AG09309 (cell line): ENCODE measurements around the gene EXOSC2.

ENCODE experiments used
- DNase-seq: peaks from one replicate; pipeline ENCODE4 v3.0.0-alpha.2; 2010; ENCODE audit warnings: low read depth
- H3K4me3 ChIP-seq: 2 replicates; pipeline ENCODE4 v1.5.1; 2011; ENCODE audit warnings: mild to moderate bottlenecking, low read depth, low read length, moderate library complexity; ENCODE audit not compliant: control insufficient read depth
- TF ChIP-seq, protein P1 (sequence below): IDR thresholded peaks from 2 replicates; pipeline ENCODE4 v1.5.1; 2011; ENCODE audit warnings: mild to moderate bottlenecking, low read depth, low read length, inconsistent platforms; ENCODE audit not compliant: insufficient read depth, control insufficient read depth; ENCODE audit errors: missing control alignments

Gene EXOSC2

GRCh38 chr9:130687615-130688014, 6.0 kb upstream of the EXOSC2 start:
- no peak for DNase-seq
- H3K4me3 ChIP-seq: no peak overlapping the region
- TF ChIP-seq, protein P1, sequence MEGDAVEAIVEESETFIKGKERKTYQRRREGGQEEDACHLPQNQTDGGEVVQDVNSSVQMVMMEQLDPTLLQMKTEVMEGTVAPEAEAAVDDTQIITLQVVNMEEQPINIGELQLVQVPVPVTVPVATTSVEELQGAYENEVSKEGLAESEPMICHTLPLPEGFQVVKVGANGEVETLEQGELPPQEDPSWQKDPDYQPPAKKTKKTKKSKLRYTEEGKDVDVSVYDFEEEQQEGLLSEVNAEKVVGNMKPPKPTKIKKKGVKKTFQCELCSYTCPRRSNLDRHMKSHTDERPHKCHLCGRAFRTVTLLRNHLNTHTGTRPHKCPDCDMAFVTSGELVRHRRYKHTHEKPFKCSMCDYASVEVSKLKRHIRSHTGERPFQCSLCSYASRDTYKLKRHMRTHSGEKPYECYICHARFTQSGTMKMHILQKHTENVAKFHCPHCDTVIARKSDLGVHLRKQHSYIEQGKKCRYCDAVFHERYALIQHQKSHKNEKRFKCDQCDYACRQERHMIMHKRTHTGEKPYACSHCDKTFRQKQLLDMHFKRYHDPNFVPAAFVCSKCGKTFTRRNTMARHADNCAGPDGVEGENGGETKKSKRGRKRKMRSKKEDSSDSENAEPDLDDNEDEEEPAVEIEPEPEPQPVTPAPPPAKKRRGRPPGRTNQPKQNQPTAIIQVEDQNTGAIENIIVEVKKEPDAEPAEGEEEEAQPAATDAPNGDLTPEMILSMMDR: no peak

- DNase-seq: no peak
- H3K4me3 ChIP-seq: no peak overlapping the region
- TF ChIP-seq, protein P1: no peak
These were observed 5.5 kb upstream of the EXOSC2 start for GRCh38 chr9:130688072-130688471.

- TF ChIP-seq, protein P1: no peak
- H3K4me3 ChIP-seq: peak overlapping the region; percentile 21
- no peak for DNase-seq
These were observed 4.0 kb upstream of the EXOSC2 start for GRCh38 chr9:130689572-130689936.

DNA sequence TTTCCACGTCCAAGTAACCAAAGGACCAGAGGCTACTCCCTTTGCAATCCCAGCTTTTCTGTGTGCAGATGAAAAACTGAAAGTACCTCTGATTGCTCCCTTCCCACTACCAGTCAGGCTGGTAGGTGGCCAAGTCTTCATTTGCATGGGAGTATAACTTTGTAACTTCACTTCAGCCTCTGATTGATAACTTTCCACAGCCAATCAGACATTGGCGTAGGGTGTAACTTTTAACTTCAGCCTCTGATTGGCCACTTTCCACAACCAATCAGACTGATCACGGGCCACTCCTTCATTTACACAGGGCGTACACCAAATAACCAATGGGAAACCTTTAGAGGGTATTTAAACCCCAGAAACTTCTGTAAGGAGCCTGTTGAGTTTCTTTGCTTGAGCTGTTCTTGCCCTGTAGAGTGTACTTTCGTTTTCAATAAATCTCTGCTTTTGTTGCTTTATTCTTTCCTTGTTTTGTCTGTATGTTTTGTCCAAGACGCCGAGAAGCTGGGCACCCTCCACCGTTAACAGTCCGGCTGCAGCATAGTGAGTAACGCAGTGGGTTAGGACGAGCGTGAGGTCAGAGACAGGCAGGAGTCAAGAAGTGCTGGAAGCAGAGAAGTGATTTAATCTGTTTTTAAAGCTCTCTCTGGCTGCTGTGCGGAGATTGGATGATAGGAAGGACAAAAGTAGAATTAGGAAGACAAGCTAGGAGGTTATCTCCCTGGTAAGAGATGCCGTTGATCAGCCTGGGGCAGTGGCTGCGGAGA, 3.5 kb upstream of the EXOSC2 start:
- peak overlapping the region; percentile 39 for H3K4me3 ChIP-seq
- peak; percentile 93 for DNase-seq

GRCh38 chr9:130692321-130692720, 1.3 kb upstream of the EXOSC2 start:
- TF ChIP-seq, protein P1: no peak
- H3K4me3 ChIP-seq: no peak overlapping the region
- DNase-seq: no peak

More for the DNA sequence above, 3.5 kb upstream of the EXOSC2 start:
- TF ChIP-seq, protein P1: no peak

DNA sequence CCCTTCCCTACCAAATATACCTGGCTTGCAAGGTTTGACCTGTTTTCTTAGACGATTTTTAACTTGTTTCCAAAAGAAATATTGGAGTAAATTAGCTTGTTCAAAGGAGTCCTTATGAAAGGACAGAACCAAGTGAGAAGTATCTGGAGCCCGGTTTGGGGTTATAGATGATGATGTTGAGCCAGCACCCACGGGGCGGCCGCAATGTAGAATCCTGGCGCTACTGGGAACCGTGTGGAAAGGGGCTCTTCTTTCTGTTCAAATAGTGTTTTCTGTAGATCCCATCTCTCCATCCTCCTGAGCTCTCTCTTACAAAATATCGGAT, 517 bp upstream of the EXOSC2 start:
- peak overlapping the region; percentile 20 for H3K4me3 ChIP-seq
- TF ChIP-seq, protein P1: no peak
- no peak for DNase-seq

GRCh38 chr9:130694205-130694604, 625 bp downstream of the EXOSC2 start:
- peak overlapping the region; percentile 80 for H3K4me3 ChIP-seq
- TF ChIP-seq, protein P1: no peak
- DNase-seq: no peak
